Subcutaneous adipose tissue (tissue), 4 donors: ENCODE results near the gene SFTPD. TPM values are rescaled to one million over a fixed set of nuclear protein-coding genes. Genes with fewer than 3 reads are reported as not detected.

Experiments
- total RNA-seq, 4 donors: library from RNA; depleted of rRNA; stranded (reverse); fragments of >200 nt; gene quantifications; one replicate each; pipeline ENCODE4 v1.1.0, GENCODE V29; 2016
- TF ChIP-seq, protein P1 (sequence below): fragments of 450-650 bp; IDR thresholded peaks from one replicate; pipeline ENCODE4 v1.5.1; 2016; ENCODE audit warnings: low read depth, mild to moderate bottlenecking, control low read depth, antibody characterized with exemption, moderate library complexity

SFTPD gene
- total RNA-seq, 4 donors from 2014 or later, result 0.68 to 1.1 TPM; not detected in 2

DNA sequence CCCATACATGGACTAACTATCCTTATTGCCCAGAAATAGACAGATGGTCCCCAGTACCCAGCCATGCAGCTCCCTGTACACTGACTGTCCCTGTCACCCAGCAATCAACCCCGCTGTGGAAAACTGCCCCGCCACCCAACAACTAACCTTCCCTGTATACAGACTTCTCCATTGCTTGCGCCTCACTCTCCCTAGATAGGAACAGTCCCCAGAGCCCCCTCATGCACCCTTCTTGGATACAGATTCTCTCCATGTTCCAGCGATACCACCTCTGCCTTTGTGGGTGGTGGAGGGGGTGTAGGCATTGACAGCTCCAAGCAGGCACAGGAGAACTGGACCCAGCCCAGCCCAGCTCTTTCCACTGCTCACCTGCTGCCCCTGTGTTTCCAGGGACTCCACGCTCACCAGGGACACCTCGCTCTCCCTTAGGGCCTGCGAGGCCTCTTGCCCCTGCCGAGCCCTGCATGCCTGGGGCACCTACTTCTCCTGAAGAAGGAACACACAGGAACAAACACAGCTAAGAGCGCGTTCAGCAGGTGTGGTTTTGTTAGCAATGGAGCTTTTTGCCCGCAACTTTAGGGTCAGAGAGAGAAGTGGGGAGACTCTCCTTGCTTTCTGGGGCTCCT, 7.2 kb downstream of the SFTPD start:
- TF ChIP-seq, protein P1, sequence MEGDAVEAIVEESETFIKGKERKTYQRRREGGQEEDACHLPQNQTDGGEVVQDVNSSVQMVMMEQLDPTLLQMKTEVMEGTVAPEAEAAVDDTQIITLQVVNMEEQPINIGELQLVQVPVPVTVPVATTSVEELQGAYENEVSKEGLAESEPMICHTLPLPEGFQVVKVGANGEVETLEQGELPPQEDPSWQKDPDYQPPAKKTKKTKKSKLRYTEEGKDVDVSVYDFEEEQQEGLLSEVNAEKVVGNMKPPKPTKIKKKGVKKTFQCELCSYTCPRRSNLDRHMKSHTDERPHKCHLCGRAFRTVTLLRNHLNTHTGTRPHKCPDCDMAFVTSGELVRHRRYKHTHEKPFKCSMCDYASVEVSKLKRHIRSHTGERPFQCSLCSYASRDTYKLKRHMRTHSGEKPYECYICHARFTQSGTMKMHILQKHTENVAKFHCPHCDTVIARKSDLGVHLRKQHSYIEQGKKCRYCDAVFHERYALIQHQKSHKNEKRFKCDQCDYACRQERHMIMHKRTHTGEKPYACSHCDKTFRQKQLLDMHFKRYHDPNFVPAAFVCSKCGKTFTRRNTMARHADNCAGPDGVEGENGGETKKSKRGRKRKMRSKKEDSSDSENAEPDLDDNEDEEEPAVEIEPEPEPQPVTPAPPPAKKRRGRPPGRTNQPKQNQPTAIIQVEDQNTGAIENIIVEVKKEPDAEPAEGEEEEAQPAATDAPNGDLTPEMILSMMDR, result no peak

DNA sequence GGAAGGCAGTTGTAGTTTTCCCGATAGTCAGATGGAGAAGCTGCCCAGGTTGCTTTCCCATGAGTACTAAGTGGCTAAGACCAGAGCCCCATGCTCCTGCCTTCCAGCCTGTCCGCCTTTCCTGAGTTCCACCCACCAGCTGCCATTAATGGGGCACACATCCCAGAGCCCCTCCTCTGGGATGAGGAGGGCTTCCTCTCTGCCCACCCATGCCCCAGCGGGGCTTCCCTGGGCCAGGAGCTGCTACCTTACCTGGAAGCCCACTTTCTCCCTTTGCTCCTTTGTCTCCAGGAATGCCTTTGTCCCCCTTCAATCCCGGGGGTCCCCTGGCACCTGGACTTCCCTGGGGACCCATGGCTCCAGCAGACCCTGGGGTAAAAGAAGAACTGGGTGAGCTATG, 7.8 kb downstream of the SFTPD start:
- TF ChIP-seq, protein P1, result no peak

DNA sequence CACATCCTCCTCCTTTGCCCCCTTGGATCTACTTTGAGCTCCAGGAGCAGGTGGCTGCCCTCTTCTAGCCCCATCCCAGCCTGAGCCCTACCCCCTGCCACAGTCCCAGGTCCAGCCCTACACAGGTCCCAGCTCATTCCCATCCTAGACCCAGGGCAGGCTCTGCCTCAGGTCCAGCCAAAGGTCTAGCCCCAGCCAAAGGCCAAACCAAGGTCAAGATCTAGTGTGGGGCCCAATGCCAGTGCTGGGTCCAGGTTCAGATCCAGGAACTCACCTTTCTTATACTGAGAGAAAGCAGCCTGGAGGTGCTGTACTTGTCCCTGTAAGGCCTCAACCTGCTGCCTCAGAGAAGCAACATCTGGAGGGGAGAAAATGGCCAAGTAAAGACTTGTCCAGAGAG, 8.5 kb downstream of the SFTPD start:
- TF ChIP-seq, protein P1, result no peak

DNA sequence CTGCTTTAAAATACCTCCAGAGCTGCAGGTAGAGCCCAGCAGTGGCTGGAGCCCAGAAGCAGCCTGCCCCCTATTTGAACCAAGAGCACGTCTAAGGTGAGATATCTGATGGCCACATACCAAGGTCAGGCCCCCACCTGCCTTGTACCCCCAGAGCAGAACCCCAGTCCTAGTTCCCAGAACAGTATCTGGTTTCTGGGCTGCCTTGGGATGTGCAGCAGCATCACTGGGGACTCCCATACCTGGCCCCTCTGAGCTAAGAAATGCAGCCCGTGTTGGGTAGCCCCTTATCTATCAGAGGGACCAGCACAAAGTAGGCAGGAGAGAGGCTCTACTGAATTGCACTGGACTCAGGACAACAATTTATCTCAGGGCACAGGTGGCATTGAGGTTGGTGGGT, 8.9 kb downstream of the SFTPD start:
- TF ChIP-seq, protein P1, result no peak

DNA sequence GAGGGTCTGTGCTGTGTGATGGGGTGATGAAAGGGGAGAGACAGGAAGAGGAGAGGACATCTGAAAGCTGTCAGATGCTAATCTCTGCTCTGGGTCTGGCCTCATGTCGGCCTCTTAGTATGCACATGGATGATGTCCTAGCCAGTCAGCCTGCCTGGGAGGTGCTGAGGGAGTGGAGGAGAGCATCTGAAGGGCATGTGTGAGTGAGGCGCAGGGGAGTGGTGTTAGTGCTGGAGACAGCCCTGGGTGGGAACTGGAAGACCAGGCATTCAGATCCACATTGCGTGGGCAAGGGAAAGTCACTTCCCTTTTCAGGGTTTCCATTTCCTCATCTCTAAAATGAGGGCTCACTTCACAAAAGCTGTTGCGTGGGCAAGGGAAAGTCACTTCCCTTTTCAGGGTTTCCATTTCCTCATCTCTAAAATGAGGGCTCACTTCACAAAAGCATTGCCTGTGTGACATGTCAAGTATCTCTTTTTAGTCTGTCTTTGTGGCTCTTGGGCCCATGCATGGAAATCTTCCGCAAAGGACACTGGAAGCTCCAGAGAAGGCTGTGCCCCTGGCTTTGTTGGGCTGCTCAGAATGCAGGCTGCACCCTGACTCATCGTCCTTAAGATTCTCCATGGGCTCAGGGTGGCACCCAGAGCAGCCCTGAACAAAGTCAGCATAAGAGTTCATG, 10.0 kb downstream of the SFTPD start:
- TF ChIP-seq, protein P1, result no peak

DNA sequence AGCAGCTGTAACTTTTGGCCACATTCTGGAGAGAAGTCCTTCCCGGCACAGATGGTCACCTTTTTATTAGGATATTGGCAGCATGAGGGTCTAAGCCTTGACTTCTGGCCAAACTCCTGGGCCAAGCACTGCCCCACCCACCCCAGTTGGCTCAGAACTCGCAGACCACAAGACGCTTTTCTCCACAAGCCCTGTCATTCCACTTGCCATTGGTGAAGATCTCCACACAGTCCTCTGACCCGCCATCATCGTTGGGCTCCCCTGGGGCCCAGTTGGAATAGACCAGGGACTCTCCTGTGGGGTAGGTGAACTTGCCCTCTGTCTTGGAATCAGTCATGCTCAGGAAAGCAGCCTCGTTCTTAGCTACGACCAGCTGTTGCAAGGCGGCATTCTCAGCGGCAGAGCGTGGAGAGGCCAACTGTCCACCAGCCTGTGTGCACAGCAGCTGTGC, 11.2 kb downstream of the SFTPD start:
- TF ChIP-seq, protein P1, result no peak
